ENCODE results near the gene ZSCAN16. TPM values are rescaled to one million over a fixed set of nuclear protein-coding genes. Genes with fewer than 3 reads are reported as not detected.
"Not testable (repeated sequence)": the region's sequence is repeated elsewhere in the genome, so short reads cannot be mapped to it uniquely, and the experiment has no call there.

Gene ZSCAN16
- 1 to 10 TPM in 1 of 2 donors, under 1 TPM in 1; 0.81 to 2.5 TPM for total RNA-seq

DNA sequence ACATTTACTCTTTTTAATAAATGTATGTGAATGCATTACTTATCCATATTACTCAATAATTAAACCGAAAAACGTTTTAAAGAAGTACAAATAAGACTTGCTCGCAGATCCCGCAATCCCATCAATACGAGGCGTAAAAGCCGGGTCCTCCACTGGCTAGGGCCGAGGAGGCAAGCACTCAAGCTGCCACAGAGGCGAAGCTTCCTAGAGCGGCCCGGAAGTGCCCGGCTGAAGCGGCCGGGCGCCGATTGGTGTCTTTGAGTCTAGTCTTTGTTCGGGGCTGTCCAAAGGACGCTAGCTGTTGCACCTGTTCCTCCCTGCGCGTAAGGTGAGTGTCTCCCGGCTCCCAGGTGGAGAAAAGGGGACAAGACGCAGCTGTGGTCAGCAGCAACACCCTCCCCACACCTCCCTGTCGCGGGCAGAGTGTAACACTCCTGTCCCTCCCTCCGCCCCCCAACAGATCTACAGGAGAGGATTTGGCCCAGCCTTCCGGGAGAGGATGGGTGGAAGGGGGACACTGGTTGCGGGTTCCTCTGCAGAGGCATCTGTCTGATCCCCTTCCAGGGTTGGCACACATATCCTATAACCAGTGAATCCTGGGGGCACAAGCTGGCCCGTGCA lies at the start of gene ZSCAN16:
ZSCAN16 (plus strand) TSS at position 260 of the 621 bp plus-strand sequence. CDS start 835 bp downstream, outside the sequence.
- H3K36me3 ChIP-seq = peaks cover 20% of the 10 kb centered on the region
- ATAC-seq (ENCODE audit: insufficient number of reproducible peaks, low FRiP score, low read depth) (no peak), DNase-seq (ENCODE audit: low spot score) (peak; percentile 8)
- H3K27me3 ChIP-seq (replicated peaks; ENCODE audit: insufficient read depth) = no peaks in the 10 kb centered on the region
- no peak for TF ChIP-seq CTCF (IDR thresholded peaks at IDR 0.05)
- H3K4me3 ChIP-seq = peak within 1 kb of the TSS; percentile 71
- peak within 1 kb of the TSS in 1 of 2 donors; percentile 45 for H3K27ac ChIP-seq
- H3K9me3 ChIP-seq = no peaks in the 10 kb centered on the region
- peaks cover 2 to 16% of the 10 kb centered on the region in 2 donors for H3K4me1 ChIP-seq (ENCODE audit: control insufficient read depth in 1 of 2, low read depth in 2 of 2)

- Histone ChIP-seq H3K36me3 (no peaks in the 10 kb centered on the region), H3K9me3 (no peaks in the 10 kb centered on the region), H3K4me1 (ENCODE audit: control insufficient read depth in 1 of 2, low read depth in 2 of 2) (peaks cover 0 to 12% of the 10 kb centered on the region in 2 donors), H3K27me3 (replicated peaks; ENCODE audit: insufficient read depth) (no peaks in the 10 kb centered on the region), H3K4me3 (no peak overlapping the region), H3K27ac (no peak overlapping the region)
- TF ChIP-seq CTCF (IDR thresholded peaks at IDR 0.05) = no peak
- DNase-seq (ENCODE audit: low spot score) = no peak
- no peak for ATAC-seq (ENCODE audit: insufficient number of reproducible peaks, low FRiP score, low read depth)
Measured at GRCh38 chr6:28078050-28078449, 46.4 kb upstream of the ZSCAN16 start.

- no peaks in the 10 kb centered on the region for H3K9me3 ChIP-seq
- H3K27ac ChIP-seq = no peak overlapping the region
- ATAC-seq (ENCODE audit: insufficient number of reproducible peaks, low FRiP score, low read depth) (no peak), DNase-seq (ENCODE audit: low spot score) (no peak)
- H3K4me3 ChIP-seq = no peak overlapping the region
- peaks cover 0 to 12% of the 10 kb centered on the region in 2 donors for H3K4me1 ChIP-seq (ENCODE audit: control insufficient read depth in 1 of 2, low read depth in 2 of 2)
- no peaks in the 10 kb centered on the region for H3K36me3 ChIP-seq
- H3K27me3 ChIP-seq (replicated peaks; ENCODE audit: insufficient read depth) = no peaks in the 10 kb centered on the region
- no peak for TF ChIP-seq CTCF (IDR thresholded peaks at IDR 0.05)
Measured at GRCh38 chr6:28078836-28079235, 45.6 kb upstream of the ZSCAN16 start.

DNA sequence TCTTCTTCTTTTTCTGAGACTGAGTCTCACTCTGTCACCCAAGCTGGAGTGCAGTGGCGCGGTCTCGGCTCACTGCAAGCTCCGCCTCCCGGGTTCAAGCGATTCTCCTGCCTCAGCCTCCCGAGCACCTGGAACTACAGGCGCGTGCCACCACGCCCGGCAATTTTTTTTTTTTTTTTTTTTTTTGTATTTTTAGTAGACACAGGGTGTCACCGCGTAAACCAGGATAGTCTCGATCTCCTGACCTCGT lies 44.1 kb upstream of the ZSCAN16 start, which contains the start of gene ZNF165:
ZNF165 (plus strand) TSS at position 188 of the 250 bp plus-strand sequence. CDS start 4,913 bp downstream, outside the sequence.
- not testable (repeated sequence) for H3K27me3 ChIP-seq (replicated peaks; ENCODE audit: insufficient read depth); ATAC-seq (ENCODE audit: insufficient number of reproducible peaks, low FRiP score, low read depth)

GRCh38 chr6:28080631-28081485 lies 43.6 kb upstream of the ZSCAN16 start:
- no peaks in the 10 kb centered on the region for H3K9me3 ChIP-seq
- no peaks in the 10 kb centered on the region for H3K36me3 ChIP-seq
- H3K4me3 ChIP-seq = peak overlapping the region; percentile 77
- peak overlapping the region; percentile 73 to 88 for H3K27ac ChIP-seq
- peak; percentile 71 for DNase-seq (ENCODE audit: low spot score)
- H3K4me1 ChIP-seq (ENCODE audit: control insufficient read depth in 1 of 2, low read depth in 2 of 2) = peaks cover 0 to 12% of the 10 kb centered on the region in 2 donors
- H3K27me3 ChIP-seq (replicated peaks; ENCODE audit: insufficient read depth) = no peaks in the 10 kb centered on the region
- peak; percentile 96 for ATAC-seq (ENCODE audit: insufficient number of reproducible peaks, low FRiP score, low read depth)
- no peak for TF ChIP-seq CTCF (IDR thresholded peaks at IDR 0.05)

More for the DNA sequence above, 44.1 kb upstream of the ZSCAN16 start, which contains the start of gene ZNF165:
- Histone ChIP-seq H3K4me1 (ENCODE audit: control insufficient read depth in 1 of 2, low read depth in 2 of 2) (peaks cover 0 to 12% of the 10 kb centered on the region in 2 donors), H3K4me3 (peak within 1 kb of the TSS; percentile 77), H3K27ac (peak within 1 kb of the TSS; percentile 73 to 88)
- H3K36me3 ChIP-seq; DNase-seq (ENCODE audit: low spot score); H3K9me3 ChIP-seq: not testable (repeated sequence)
